ENCODE results near the gene AGPAT2. TPM values are rescaled to one million over a fixed set of nuclear protein-coding genes. Genes with fewer than 3 reads are reported as not detected.
"Not testable (repeated sequence)": the region's sequence is repeated elsewhere in the genome, so short reads cannot be mapped to it uniquely, and the experiment has no call there.

Gene AGPAT2
- total RNA-seq, 4 donors from 2014 or later = 22.0 to 52.8 (median 39.3) TPM

DNA sequence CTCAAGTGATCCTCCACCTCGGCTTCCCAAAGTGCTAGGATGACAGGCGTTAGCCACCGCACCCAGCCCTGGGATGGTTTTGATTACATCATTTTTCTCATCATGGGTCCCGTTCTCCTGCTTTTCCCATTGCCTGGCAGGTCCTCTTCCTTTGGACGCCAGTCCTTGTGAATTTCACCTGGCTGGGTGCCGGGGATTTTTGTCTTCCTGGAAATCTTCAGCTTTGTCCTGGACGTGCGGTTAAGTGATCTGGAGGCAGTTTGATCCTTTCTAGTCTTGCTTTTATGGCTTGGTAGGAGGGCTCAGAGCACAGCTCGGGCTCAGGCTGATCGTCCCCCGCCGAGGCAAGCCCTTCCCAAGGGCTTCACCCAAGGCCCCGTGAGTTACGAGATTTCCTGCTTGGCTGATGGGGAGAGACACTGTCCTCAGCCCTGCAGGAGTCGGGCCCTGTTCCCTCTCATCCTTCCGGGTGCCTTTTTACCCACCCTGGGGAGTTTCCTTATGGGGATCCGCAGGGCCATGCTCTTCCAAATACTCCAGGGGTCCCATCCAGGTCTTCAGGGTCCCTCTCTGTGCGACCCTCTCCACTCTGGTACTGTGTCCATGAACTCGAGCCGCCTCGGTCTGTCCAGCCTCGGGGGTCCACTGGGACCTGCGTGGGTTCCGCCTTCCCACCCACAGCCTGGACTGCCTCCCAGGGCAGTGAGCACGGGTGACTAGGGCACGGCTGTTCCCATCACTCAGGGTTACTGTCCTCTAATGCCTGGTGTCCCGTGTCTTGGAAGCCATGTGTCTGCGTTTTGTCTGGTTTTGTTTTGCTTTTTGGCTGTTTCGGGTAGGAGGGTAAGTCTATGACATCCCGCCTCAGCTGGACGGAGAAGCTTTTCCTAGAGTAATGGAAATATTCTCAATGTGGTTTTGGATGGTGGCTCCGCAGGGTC lies 46.8 kb downstream of the AGPAT2 start:
- intact Hi-C loops (cut with DNase I) = no loop called here
- no peak for DNase-seq (ENCODE audit: extremely low spot score)
- peaks cover 13 to 19% (median 16%) of the 10 kb centered on the region in 4 donors for H3K4me1 ChIP-seq
- TF ChIP-seq CTCF (IDR thresholded peaks at IDR 0.05) = no peak
- no peak for TF ChIP-seq EP300 (IDR thresholded peaks at IDR 0.05)
- TF ChIP-seq POLR2A (IDR thresholded peaks at IDR 0.05; ENCODE audit: low read depth) = no peak
- TF ChIP-seq POLR2AphosphoS5 (IDR thresholded peaks at IDR 0.05) = no peak
- 75% methylated on average over 28 of the region's 32 CpGs for WGBS
- peak overlapping the region in 1 of 4 donors; percentile 35 for H3K27ac ChIP-seq (replicated peaks in 1 of 4)
- H3K4me3 ChIP-seq = no peak overlapping the region
- peaks cover 0 to 23% (median 13%) of the 10 kb centered on the region in 4 donors for H3K27me3 ChIP-seq
- H3K9me3 ChIP-seq = no peaks in the 10 kb centered on the region
- no peaks in the 10 kb centered on the region for H3K36me3 ChIP-seq

DNA sequence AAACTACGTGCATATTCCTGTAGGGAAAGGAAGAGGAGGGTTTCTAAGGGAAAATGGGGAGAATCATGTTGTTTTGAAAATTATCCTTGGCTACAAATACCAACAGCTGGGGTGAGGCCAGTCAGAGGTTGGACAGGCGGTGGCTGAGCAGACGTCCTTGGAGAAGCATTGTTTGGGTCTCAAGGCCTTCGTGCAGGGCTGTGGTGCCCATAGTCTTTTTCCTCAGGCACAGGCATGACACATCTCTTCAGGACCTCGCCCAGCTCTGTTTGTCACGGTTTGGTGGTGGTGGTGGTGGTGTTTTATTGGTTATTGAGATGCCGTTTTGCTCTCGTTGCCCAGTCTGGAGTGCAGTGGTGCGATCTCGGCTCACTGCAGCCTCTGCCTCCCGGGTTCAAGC lies 52.4 kb downstream of the AGPAT2 start:
- Histone ChIP-seq H3K36me3 (no peaks in the 10 kb centered on the region), H3K4me3 (no peak overlapping the region), H3K9me3 (no peaks in the 10 kb centered on the region), H3K27me3 (peaks cover 0 to 14% (median 0%) of the 10 kb centered on the region in 4 donors), H3K4me1 (peaks cover 3 to 18% (median 13%) of the 10 kb centered on the region in 4 donors), H3K27ac (replicated peaks in 1 of 4) (no peak overlapping the region)
- no peak for DNase-seq (ENCODE audit: extremely low spot score)
- intact Hi-C loops (cut with DNase I) = no loop called here
- WGBS = 78% methylated on average over 11 of the region's 11 CpGs
- TF ChIP-seq EP300 (IDR thresholded peaks at IDR 0.05) = no peak
- TF ChIP-seq CTCF (IDR thresholded peaks at IDR 0.05) = no peak
- TF ChIP-seq POLR2AphosphoS5 (IDR thresholded peaks at IDR 0.05) = no peak
- TF ChIP-seq POLR2A (IDR thresholded peaks at IDR 0.05; ENCODE audit: low read depth) = no peak

GRCh38 chr9:136632491-136633106 lies 54.7 kb downstream of the AGPAT2 start:
- H3K9me3 ChIP-seq; H3K27ac ChIP-seq (replicated peaks in 1 of 4); H3K36me3 ChIP-seq; intact Hi-C loops (cut with DNase I); DNase-seq (ENCODE audit: extremely low spot score); H3K4me3 ChIP-seq: not testable (repeated sequence)
- Histone ChIP-seq H3K4me1 (peaks cover 3 to 19% (median 13%) of the 10 kb centered on the region in 4 donors), H3K27me3 (peaks cover 0 to 33% (median 0%) of the 10 kb centered on the region in 4 donors)
- WGBS = 62% methylated on average over 36 of the region's 36 CpGs

GRCh38 chr9:136632072-136632471 lies 55.2 kb downstream of the AGPAT2 start:
- H3K9me3 ChIP-seq; H3K36me3 ChIP-seq; H3K27ac ChIP-seq (replicated peaks in 1 of 4); DNase-seq (ENCODE audit: extremely low spot score); H3K4me3 ChIP-seq; intact Hi-C loops (cut with DNase I): not testable (repeated sequence)
- WGBS = 46% methylated on average over 13 of the region's 13 CpGs
- Histone ChIP-seq H3K27me3 (peaks cover 0 to 33% (median 0%) of the 10 kb centered on the region in 4 donors), H3K4me1 (peaks cover 3 to 20% (median 13%) of the 10 kb centered on the region in 4 donors)

GRCh38 chr9:136631038-136632000 lies 55.9 kb downstream of the AGPAT2 start:
- H3K27ac ChIP-seq (replicated peaks in 1 of 4) = no peak overlapping the region
- H3K4me1 ChIP-seq = peaks cover 9 to 27% (median 16%) of the 10 kb centered on the region in 4 donors
- no peaks in the 10 kb centered on the region for H3K36me3 ChIP-seq
- WGBS = 55% methylated on average over 29 of the region's 31 CpGs
- TF ChIP-seq EP300 (IDR thresholded peaks at IDR 0.05) = no peak
- TF ChIP-seq POLR2AphosphoS5 (IDR thresholded peaks at IDR 0.05) = peak in 1 of 2 donors; percentile 10
- TF ChIP-seq CTCF (IDR thresholded peaks at IDR 0.05) = peak; percentile 81 to 87 (median 82)
- DNase-seq (ENCODE audit: extremely low spot score) = no peak
- H3K4me3 ChIP-seq = no peak overlapping the region
- no peaks in the 10 kb centered on the region for H3K9me3 ChIP-seq
- intact Hi-C loops (cut with DNase I) = loop anchor here (1.0 kb wide), 1 partner anchor 143 kb away; no protein-coding TSS in a partner anchor
- H3K27me3 ChIP-seq = peaks cover 0 to 33% (median 0%) of the 10 kb centered on the region in 4 donors
